ENCODE data around the gene DGKQ.

DNA sequence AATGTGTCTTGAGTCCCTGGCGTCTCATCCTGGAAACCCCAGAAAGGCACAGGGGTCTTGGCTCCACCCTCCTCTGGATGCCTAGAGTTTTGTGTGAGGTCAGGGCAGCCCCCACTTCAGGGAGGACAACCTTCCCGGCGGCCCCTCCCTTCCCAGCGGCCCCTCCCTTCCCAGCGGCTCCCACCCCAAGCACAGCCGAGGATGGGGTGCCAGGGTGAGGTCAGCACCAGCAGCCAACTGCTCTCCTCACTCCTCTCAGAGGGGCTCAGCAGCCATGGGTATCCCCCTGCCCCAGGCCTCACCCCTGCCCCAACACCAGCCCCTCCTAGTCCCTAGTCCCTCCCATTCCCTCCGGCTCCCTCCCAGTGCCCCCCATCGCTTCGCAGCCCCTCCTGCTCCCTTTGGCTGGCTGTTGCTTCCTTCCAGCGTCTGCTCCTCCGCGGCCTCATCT is 17.4 kb downstream of the DGKQ start:
- TF ChIP-seq, protein P1, sequence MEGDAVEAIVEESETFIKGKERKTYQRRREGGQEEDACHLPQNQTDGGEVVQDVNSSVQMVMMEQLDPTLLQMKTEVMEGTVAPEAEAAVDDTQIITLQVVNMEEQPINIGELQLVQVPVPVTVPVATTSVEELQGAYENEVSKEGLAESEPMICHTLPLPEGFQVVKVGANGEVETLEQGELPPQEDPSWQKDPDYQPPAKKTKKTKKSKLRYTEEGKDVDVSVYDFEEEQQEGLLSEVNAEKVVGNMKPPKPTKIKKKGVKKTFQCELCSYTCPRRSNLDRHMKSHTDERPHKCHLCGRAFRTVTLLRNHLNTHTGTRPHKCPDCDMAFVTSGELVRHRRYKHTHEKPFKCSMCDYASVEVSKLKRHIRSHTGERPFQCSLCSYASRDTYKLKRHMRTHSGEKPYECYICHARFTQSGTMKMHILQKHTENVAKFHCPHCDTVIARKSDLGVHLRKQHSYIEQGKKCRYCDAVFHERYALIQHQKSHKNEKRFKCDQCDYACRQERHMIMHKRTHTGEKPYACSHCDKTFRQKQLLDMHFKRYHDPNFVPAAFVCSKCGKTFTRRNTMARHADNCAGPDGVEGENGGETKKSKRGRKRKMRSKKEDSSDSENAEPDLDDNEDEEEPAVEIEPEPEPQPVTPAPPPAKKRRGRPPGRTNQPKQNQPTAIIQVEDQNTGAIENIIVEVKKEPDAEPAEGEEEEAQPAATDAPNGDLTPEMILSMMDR (IDR thresholded peaks at IDR 0.05; ENCODE audit: insufficient read depth, low read length, poor library complexity, severe bottlenecking), result no peak
- no peak for TF ChIP-seq EZH2phosphoT487 (conservative IDR thresholded peaks at IDR 0.05; ENCODE audit: low read length)

All from SU-DHL-6 (cell line).